ELR (cell line): ENCODE measurements around the gene ABLIM2.

Source experiments
- DNase-seq: peaks from one replicate; pipeline ENCODE4 v3.0.0-alpha.2; 2015; ENCODE audit warnings: low read depth

The ABLIM2 gene

DNA sequence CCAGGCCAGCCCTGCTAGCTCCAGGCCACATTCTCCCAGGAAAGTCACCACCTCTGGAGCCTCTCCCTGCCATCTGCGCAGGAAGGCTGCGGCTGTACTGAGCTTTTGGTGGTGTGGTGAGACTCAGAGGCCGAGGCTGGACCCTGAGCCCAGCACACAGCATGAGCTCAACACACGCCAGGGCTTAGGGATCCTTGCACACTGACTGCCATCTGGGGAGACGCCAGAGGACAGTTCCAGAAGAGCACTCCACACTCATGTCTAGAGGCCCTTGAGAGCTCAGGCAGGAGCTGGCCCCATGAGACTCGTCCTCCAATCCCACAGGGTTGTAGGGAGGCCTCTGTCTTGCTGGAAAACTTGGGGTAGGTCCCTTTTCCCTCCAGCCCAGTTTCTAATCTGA, 40.6 kb downstream of the ABLIM2 start:
- DNase-seq: no peak

DNA sequence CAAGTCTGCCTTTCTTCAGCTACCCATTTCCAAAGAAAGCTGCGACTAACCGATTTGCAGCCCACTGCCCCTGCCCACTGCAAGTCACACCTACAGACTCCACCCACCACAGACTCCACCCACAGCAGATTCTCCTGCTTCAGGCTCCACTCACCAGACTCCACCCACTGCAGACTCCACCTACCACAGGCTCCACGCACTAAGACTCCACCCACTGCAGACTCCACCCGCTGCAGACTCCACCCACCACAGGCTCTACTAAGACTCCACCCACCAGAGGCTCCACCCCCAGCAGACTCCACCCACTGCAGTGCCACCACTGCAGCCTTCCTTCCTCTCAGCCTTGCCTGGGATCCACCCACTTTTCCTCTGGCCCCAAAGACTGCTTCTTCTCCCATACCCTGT, 41.3 kb downstream of the ABLIM2 start:
- DNase-seq: peak; percentile 51

DNA sequence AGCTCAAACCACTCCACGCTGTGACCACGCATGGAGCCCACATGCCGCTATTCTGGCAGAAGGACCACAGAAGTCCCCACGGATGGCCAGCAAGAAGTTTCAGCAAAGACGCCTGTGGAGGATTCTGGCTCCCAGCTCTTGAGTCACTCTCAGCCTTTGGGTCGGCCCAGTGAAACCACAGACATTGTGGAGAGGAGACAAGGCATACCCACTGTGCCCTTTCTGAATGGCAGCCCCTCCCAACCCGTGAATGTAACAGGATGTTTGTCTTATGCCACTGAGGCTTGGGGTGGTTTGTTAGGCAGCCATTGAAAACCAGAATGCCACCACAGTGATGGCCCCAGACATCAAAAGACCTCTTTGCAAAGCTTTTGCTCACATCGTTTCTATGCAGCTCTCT, 42.7 kb downstream of the ABLIM2 start:
- no peak for DNase-seq

DNA sequence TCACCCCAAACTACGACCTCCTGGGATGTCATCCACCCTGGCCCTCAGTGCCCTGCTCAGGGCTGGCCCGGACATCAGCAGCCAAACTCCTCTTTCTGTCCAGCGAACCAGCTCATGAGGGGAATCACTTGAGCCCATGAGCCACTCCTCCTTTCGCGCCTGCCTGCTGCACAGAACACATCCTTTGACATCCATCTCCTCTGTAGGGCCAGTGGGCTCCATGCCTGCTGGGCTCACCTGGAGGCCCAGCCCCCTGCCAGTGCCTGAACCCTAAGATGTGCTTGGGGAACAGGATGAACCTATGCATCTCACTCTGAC, 43.5 kb downstream of the ABLIM2 start:
- no peak for DNase-seq

DNA sequence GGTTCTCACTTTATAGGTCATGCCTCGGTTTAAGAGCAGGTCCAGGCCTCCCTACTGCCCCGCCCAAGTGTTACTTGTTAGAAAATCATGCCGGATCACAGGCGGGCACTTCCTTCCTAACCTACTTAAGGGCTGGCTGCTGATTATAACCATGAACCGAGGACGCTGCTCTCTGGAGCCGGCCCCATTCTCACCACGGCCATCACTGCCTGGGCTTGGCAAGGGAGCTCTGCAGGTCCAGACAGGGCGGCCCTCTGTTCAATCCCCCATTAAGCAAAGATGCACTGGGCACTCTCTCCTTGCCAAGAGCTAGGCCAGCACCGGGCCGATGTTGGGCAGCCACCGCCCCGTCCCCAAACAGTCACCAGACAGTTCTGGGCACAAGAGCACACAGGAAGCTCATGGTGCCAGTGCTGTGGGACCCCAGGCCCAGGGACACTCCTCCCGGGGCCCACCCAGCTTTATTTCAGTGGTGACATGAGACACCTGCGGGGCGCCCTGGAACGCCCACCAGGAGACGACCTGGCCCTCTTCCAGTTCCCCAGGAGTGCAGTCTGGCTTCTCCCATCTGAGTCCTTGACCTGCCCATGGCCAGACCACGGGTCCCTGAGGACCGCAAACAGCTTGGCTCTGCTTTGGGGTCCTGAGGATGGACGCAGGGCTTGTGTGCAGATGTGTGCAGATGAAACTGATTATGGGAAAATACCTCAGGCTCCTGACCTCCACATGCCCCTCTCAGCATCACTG, 44.0 kb downstream of the ABLIM2 start:
- DNase-seq: no peak

DNA sequence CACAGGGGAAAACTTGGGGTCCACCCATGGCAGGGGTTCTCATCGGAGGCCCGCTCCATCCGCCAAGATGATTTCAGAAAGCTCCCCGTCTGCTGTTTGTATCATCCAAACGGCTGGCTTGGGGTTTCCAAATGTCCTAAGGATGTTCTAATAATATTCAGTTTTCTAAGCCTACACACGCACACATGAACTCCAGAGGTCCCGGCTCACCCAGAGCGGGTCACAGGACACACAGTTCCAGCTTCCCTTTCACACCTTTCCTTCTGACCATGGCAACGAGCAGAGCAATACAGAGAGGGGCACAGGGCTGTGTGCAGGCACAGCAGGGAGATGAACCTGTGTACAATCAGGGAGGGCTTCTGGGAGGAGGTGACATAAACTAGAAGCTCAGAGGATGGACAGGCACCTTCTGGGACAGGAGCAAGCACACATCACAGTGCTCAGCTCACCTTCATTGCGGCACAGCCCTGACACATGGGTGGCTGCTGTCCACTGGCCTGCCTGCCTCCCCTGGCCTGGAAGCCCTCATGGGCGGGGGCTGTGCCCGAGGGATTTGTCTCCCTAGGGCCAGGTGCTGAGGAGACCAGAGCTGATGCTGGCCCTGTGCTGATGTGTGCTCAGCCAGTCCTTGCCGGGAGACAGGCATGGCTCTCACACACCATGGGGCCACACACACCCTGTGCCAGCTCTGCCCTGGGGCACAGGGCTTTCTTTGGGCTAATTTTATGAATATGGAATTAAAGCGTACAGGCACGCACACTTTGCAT, 44.8 kb downstream of the ABLIM2 start:
- no peak for DNase-seq

DNA sequence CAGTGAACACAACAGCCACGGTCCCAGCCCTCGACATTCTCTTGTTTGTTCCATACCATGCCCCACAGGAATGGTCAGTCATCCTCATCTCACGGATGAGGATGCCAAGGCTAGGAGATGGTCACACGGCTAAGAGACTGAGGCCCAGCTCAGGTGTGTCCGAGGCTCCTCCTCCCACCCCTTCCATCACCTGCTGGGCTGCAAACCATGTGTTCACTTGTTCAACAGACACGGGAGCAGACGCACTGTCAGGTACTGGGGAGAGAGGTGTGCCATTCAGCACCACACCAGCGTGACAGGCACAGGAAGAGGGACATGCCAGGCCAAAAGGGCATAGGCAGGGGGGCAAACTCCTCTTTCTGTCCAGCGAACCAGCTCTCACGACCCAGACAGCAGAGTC, 45.9 kb downstream of the ABLIM2 start:
- no peak for DNase-seq

DNA sequence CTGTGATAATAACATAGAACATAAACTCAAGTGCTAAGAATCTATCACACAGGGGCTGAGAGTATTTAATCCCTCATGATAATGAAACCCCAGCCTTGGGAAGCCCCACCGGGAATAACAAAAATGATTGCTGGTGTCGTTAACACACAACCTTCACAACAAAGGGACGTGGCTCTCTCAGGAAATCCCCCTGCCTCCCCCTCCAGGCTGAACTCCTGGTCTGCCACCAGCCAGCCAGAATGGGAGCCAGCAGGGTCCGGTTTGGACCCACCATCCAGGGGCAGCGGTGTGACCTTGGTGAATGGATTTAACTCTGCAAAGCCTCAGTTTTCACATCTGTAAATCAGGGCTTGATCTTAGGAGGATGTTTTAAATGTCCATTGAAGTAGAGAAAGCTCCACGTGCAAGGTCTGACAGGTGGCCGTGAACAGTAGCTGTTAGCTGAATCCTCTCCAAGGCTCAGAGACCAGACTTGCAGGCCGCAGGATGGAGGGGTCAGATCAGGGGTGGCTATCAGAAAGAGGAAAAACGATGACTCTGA, 46.5 kb downstream of the ABLIM2 start:
- DNase-seq: no peak

DNA sequence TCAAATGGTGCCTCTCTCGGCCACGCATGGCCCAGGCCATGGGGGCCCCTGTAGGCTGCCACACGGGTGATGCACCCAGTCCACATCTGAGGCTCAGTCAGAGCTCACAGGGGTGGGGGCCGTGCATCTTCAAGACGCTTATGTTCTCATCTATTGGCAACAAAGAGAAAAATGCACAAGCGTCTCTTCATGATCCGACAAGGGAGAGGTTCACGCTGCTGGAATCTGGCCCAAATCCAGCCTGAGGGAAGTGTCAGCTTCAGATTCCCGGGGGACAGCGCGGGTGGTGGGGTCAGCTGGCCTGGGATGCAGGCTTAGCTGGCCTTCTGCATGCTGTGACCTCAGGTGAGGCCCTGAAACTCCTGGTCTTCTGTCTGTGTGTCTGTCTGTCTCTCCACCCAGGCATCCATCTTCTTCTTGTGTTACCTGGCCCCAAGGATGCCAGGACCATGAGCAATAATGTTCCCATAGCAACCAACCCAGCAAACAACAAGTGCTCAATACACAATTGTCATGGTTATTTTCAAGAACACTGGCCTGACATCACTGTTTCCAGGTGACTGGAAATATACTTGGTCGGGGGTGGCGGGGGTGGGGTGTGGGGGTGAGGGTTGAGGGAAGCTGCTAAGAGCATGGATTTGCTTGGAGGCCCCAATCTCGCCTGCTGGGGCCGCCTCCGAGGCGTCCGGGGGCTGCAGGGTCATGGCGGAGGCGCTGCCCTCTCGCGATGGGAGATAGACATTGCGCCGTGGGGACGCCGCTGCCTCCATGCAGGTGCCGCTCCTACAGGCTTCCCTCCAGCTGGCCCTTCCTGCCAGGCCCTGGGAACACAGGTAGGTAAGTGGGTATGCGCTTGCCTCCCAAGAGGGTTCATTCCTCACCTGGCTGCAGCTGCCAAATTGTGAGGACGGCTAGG, 48.3 kb downstream of the ABLIM2 start:
- peak; percentile 49 for DNase-seq

DNA sequence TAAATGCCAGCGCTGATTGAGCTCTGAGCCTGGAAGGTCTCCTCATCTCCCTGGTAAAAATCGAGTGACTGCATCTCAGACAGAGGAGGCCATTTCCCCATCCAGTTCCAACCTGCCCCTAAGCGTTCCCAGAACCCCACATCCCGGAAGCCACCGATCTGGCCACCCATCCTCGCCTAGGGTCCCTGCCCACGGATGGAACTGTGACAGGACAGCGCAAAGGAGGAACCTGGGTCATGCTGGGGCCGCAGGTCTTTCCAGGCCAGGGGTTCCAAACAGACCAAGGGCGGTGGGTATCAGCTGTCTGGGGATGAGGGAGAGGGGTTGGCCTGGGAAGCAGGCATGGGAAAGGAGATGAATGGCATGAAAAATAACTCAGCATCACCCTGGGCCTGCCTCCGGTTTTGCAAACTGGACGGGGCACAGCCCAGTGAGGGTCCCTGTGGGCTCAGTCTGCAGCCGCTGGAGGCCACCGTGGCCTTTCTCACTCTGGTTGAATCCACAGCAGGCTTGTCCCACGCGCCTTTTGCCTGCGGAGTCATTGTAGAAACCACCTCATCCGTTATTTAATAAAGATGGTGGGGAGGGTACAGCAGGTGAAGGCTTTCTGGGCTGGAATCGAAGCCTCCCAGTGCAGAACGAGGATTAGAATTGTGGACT, 49.1 kb downstream of the ABLIM2 start:
- DNase-seq: no peak

DNA sequence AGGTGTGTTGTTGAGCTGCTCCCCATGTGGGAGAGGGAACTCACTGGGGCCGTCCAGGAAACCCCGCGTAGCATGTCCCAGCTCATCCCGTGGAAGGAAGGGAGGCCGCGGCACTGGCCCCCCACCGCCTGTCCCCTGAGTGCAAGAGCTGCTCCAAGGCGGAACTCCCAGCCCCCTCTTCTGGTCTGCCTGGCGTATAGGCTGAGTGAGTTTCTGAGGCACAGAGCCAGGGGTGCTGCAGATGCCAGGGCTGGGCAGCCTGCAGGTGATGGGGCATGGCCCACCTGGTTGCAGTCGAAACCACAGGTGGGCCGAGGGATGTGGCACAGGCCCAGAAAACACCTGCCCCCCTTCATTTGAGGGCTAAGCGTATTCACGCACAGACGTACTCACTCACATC, 49.6 kb downstream of the ABLIM2 start:
- no peak for DNase-seq

DNA sequence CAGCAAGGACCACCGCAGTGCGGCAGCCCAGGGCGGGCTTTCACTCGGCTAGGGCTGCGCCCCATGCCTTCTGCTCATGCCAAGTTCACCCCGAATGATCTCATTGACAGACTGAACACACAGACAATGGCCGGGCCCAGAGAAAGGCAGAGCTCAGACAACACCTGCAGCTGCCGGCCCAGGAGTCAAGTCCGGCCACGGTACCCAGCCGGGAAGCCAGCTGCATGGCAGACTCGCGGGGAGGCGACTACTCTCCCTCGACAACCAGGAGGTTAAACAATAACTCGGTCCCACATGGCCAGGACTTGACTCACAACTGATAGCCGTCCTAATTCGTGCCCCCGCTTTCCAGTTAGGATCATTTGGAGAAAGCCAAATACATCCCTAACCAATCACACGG, 50.4 kb downstream of the ABLIM2 start:
- no peak for DNase-seq

DNA sequence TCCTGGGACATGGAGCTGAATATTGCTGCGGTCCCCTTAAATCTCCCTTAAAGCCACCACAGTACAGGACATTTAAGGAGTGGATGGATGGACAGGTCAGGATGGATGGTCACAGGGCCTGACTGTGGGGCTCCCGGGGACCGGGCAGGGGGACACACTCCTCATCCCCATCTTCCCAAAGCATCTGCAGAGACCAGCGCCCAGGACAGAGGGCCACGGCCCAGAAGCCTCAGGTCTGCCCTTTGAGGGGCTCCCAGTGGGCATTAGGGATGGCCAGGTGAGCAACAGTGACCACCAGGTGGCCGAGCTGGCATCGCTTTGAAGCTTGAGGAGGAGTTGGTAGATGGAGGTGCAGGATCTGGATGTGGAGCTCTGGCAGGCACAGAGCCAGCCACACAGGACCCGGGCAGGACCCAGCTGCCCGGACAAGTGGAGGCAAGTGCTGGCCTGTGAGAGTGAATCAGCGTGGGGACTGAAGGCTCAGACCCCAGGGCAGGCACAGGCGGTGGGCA, 51.4 kb downstream of the ABLIM2 start:
- DNase-seq: no peak

DNA sequence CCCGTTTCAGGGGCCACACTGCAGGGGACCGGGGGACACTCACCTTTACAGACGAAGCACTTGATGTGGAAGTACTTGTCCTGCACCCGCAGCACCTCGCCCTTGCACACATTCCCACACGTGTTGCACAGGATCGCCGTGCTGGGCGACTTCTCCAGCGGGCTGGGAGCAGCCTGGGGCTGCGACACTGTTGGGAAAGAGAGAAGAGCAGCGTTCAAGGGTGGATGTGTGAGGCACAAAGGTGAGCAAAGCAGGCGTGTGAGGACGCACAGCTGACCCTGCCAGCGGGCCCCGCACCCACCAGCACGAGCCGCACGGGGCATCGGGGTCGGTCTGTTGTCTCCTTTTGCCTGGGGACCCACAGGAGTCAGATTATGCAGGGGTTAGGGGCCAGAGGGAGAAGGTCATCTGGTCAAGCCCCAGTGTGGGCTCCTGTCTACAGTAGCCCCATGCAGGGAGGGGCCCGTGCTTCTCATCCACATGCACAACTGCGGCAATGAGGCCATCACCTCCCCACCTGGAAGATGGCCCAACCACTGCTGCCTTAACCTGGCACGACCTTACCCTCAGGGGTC, 52.1 kb downstream of the ABLIM2 start:
- DNase-seq: no peak

DNA sequence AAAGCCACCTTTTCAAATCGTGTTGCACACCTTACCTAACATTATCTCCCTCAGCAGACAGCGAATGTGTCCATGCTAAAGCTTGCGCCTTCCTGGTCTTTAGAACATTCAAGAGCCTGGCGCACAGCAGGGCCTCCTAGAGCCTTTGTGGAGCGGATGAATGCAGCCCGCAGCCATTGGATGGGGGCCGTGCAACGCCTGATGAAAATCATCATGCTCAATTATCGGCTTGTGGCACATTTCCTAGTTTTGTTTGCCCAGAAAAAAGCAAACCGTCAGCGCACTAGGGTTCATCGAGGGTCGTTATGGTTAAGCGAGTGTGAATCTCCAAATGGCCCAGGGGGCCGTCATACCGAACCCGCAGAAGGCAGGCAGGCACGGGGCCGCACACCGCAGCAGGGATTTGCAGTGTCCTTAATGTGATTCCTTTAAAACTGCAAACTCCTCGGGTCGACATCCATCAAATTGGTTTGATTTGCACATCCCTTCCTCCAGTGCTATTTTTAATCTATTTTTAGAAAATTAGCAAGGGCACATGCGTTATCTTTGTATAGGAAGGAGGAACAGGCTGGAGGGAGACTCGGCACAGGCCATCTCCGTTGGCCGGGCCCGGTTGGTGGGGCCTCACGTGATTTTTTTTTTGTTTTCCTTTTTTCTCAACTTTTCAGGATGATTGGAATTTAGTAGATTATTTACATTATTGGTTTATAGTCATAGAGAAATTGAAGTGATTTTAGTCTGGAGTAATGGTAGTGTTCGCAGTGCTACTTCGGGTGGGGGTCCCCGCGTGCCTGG, 53.1 kb downstream of the ABLIM2 start:
- DNase-seq: no peak

DNA sequence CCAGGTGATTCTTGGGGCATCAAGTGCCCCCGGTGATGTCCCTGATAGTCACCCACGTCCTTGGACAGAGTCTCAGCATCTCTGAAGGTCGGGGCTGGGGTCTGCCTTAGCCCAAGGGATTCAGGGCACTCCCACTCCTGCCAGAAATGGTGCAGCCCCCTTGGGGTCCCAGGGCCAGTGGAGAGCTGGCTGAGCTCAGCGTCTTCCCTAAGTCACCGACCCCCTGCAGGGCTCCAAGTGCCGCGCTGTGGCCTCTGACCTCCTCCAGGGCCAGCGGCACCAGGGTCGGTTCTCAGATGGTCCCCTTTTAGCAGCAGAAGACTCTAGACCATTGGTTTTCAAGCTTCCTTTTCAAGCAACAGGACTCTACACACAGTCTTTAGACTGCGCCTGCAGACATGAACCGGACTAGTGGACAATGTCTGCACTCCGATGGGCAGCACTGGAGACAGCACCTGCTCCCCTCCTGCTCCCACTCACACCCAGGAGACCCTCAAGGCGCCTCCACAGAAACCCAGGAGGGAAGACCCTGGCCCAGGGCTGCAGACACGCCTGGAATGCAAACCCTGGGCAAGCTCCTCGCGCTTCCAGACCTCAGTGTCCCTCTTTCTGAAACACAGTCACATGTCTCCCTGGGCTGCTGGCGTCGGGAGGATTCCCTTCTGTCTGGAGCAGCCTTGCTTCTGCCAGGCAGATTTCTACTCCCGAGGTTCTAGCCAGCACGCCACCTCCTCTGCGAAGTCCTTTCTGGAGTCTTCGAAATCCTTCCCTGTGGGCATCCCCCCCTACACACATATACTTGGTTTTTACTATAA, 53.9 kb downstream of the ABLIM2 start:
- DNase-seq: no peak

DNA sequence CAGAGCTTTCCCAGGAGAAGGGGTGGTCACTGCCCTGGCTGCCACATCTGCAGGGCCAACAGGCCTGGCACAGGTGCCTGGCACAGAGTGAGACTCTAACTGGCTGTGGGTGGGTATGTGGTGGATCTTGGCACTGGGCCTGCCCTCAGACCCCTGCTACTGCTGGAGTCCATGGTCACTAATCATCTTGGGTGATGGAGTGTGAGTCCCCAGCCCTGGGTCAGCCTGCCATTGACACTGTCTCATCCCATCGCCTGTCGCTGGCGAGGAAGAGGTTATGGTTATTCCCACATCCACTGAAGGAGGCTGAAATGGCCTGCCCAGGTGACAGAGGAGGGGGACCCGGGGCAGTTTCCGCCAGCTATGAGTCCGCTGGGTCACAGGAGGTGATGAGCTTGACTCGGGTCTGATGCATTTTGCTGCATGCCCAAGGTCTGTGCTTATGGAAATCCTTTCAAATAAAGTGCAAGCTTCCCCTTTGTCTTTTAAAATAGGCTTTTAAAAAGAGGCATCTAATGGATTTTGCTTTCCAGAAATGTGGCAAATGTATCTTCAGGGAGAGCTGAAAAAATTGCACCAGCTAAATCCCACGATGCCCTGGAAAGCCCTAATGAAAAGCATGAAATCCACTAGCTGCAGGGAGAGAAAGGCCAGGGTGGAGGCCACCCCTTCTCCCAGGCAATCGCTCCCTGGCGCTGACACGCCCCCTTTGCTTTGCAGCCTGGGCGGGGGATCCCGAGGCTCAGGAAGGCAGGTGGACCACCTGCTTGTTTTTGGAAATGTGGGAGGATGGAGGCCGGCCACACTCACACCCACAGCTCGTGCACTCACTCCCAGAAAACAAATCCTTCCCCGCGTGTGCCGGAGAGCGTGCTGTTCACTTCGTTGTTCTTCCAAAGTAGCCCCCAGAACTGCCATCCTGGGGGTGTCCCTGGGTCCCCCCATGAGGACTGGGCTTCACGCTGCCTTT, 54.9 kb downstream of the ABLIM2 start:
- DNase-seq: no peak

DNA sequence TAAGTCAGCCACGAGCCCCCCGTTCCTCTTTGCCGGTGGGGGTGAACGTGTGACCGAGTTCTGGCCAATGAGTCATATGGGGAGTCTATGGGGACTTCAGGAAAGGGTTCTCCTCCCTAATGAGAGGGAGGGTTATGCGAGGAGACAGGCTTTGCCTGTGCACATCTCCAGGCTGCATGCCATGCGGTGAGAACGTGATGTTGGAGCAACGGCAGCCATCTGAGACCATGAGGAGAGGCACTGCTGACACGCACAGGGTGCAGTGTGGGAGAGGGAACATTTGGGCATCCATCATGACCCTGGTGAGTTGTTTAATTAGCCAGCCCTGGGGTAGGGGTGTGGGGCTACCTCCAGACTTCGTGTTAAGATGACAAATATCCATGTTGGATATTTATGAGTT, 55.8 kb downstream of the ABLIM2 start:
- DNase-seq: no peak

DNA sequence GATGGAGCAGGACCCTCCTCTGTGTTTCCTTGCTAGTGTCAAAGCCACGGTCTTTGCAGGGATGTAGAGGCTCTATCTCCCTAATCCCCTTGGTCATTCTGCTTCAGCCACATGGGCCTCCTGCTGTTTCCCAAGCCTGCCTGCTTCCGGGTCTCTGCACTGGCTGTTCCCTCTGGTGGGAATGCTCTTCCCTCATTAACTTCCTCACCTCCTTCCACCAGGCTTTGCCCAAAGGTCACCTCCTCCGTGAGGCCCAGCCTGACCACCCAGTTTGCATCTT, 56.6 kb downstream of the ABLIM2 start:
- DNase-seq: no peak
